GM19240 (cell line): ENCODE measurements around the gene GTF2IRD1.

Experiments
- DNase-seq: peaks from one replicate; pipeline ENCODE4 v3.0.0; 2011; ENCODE audit warnings: low spot score; ENCODE audit not compliant: insufficient read length

GTF2IRD1 gene

GRCh38 chr7:74585844-74586243 lies 132.1 kb downstream of the GTF2IRD1 start:
- DNase-seq, result no peak

DNA sequence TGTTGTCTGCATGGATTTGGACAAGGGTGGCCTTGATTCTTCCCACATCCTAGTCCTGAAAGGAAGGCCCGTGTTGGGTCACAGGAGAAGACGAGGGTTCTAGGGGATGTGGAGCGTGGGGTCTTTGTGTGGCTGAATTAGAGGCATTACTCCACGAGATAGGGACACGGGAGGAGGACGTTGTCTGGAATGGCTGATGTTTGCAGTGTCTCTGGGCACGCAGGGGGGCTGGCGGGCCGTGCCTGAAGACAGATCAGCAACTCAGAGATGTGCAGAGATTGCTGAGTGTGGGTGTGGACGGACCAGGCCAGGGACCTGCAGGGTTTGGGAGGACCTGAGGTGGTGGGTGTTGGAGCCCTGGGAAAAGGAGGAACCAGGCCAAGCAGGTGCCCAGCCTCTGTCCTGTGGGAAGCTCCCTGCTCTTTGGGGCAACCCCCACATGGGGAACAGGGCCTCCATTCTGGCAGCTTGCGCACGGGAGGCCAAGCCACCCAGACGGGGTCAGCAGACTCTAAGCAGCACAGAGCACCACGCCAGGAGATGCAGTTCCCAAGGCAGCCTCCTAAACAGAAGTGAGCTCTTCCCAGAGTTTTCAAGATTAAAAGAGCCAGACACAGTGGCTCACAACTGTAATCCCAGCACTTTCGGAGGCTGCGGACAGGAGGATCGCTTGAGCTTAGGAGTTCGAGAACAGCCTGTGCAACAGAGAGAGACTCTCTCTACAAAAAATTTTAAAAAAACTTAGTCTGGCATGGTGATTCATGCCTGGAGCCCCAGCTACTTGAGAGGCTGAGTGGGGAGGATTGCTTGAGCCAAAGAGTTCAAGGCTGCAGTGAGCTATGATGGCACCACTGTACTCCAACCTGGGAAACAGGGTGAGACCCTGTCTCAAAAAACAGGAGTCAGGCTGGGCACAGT lies 132.8 kb downstream of the GTF2IRD1 start:
- DNase-seq, result no peak

GRCh38 chr7:74587435-74588126 lies 133.9 kb downstream of the GTF2IRD1 start:
- DNase-seq, result peak; percentile 63

DNA sequence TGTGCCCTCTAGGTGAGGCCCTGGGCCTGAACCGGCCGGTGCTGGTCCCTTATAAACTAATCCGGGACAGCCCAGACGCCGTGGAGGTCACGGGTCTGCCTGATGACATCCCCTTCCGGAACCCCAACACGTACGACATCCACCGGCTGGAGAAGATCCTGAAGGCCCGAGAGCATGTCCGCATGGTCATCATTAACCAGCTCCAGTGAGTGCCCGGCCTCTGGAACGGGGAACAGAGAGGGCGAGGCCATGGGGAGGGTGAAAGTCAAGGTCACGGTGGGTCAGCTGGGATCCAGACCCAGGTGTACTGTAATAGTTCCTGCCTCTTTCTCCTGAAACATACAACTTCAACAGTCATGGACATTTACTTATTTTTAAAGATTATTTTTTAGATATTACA lies 137.1 kb downstream of the GTF2IRD1 start:
- DNase-seq, result no peak

GRCh38 chr7:74598558-74598957 lies 144.9 kb downstream of the GTF2IRD1 start:
- no peak for DNase-seq

GRCh38 chr7:74599244-74599643 lies 145.5 kb downstream of the GTF2IRD1 start:
- DNase-seq, result no peak

- DNase-seq, result no peak
Observed at GRCh38 chr7:74604326-74605020, 150.8 kb downstream of the GTF2IRD1 start.

DNA sequence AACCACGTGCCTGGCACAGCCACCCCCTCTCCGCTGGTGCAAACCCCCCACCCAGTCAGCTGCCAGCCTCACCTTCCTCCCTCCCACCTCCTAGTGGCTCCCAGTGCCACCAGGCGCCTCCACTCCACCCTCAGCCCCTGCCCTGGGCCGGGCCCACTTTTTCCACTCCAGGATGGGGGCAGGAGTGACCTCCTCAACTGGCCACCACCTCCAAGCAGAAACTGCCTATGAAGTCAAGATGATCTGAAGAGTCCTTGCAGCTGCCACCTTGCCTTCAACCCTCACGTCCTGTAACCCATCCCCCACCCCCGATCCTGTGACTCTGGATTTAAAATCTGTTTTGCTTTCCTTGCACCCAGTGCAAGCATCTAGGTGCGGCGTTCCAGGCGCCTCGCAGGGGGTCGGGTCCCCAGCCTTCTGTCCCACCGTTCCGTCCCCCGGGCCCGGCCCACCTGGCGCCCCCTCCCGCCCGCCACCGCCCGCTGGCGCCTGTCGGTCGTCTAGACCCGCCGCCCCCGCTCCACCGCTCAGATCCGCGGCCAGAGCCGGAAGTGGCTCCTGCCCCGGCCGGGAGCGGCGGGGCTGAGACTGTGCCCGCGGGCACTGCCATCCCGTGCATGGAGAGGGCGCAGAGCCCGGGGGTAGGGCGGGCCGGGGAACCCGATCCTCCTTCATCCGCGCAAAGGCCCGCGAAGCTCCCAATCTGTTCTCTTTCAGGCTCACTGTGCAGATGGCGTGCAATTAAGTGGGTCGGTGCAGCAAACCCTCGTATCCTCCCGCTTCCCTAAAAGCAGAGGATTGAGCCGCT lies 152.6 kb downstream of the GTF2IRD1 start:
- no peak for DNase-seq

- DNase-seq, result no peak
Observed at GRCh38 chr7:74606909-74607510, 153.3 kb downstream of the GTF2IRD1 start.

GRCh38 chr7:74612015-74612829 lies 158.5 kb downstream of the GTF2IRD1 start:
- DNase-seq, result no peak

DNA sequence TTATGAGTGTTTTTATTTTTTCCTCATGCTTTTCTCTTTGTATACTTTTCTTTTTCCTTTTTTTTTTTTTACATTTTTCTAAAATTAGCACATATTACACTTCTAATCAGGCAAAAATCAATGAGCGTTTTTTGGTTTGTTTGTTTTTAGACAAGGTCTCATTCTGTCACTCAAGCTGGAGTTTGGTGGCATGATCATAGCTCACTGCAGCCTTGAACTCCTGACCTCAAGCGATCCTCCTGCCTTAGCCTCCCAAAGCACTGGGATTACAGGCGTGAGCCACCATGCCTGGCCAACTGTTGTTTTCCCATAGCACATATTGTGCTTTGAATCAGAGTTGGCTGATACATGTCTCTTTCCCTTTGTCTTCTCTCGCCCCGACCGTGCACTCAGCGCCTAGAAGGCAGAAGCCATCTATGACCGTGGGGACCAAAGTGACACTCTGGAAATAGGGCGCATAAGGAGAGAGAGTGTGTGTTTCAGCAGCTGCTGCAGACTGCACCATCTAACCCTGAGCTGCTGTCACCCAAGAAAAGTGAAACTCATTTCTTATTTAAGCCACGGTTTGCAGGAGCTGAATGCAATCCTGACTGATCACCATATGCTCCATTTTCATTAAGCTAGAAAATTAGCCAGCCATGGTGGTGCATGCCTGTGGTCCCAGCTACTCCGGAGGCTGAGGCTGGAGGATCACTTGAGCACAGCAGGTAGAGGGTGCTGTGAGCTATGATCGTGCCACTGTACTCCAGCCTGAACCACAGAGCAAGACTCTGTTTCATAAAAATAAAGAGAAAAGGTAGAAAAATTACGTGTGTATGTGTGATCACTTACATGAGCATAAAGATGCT lies 162.5 kb downstream of the GTF2IRD1 start:
- no peak for DNase-seq

GRCh38 chr7:74617180-74617744 lies 163.6 kb downstream of the GTF2IRD1 start:
- DNase-seq, result no peak

GRCh38 chr7:74619235-74619860 lies 165.6 kb downstream of the GTF2IRD1 start:
- no peak for DNase-seq

- no peak for DNase-seq
Observed at GRCh38 chr7:74622228-74622749, 168.6 kb downstream of the GTF2IRD1 start.

- no peak for DNase-seq
Observed at GRCh38 chr7:74623135-74623534, 169.4 kb downstream of the GTF2IRD1 start.

- DNase-seq, result no peak
Observed at GRCh38 chr7:74625446-74625845, 171.7 kb downstream of the GTF2IRD1 start.

- DNase-seq, result no peak
Observed at GRCh38 chr7:74627661-74628411, 174.1 kb downstream of the GTF2IRD1 start.
